K562 (cell line): ENCODE results near the gene UPF2. TPM values are rescaled to one million over a fixed set of nuclear protein-coding genes. Genes with fewer than 3 reads are reported as not detected.

Experiments used
- ERF ChIP-seq: fragments of 450-650 bp; formaldehyde crosslinking; IDR thresholded peaks from 2 replicates; pipeline ENCODE4 v1.4.0; 2020; ENCODE audit warnings: mild to moderate bottlenecking, mixed read lengths
- FOXO4 ChIP-seq: fragments of 450-650 bp; formaldehyde crosslinking; IDR thresholded peaks from 2 replicates; pipeline ENCODE4 v1.4.0; 2020; ENCODE audit warnings: mild to moderate bottlenecking, moderate library complexity
- GATAD2B ChIP-seq: fragments of 450-650 bp; IDR thresholded peaks from 2 replicates; pipeline ENCODE4 v1.6.1; 2017; ENCODE audit warnings: mild to moderate bottlenecking, borderline replicate concordance
- KLF13 ChIP-seq: fragments of 450-650 bp; IDR thresholded peaks from 2 replicates; pipeline ENCODE4 v1.6.1; 2016; ENCODE audit warnings: missing genetic modification characterization, low read depth, mild to moderate bottlenecking, missing compliant biosample characterization, moderate library complexity, borderline replicate concordance
- SNRNP70 ChIP-seq: fragments of 200-400 bp; formaldehyde crosslinking; optimal IDR thresholded peaks from 2 replicates; pipeline ENCODE3; 2017; ENCODE audit warnings: low read depth, low read length
- ZNF3 ChIP-seq: fragments of 250-450 bp; sonication (Bioruptor Pico); IDR thresholded peaks from 2 replicates; pipeline ENCODE4 v1.5.0; 2021; ENCODE audit warnings: mild to moderate bottlenecking, moderate library complexity
- ZNF551 ChIP-seq: fragments of 250-450 bp; sonication (Bioruptor Pico); IDR thresholded peaks from 2 replicates; pipeline ENCODE4 v1.5.0; 2021; ENCODE audit warnings: mild to moderate bottlenecking, moderate library complexity
- ZNF76 ChIP-seq: fragments of 250-450 bp; sonication (Bioruptor Pico); IDR thresholded peaks from 2 replicates; pipeline ENCODE4 v1.4.0; 2020; ENCODE audit warnings: mild to moderate bottlenecking, moderate library complexity, borderline replicate concordance
- polyA plus RNA-seq, 8 experiments: library from polyadenylated mRNA; depleted of rRNA in 4 of 8; stranded (reverse) in 5 of 8; unstranded in 3 of 8; fragments of >200 nt; fragmentation: Nextera tagmentation in 2 of 8; fragmentation: Illumina TruSeq in 1 of 8; extraction: Ambion mirVana in 2 of 8; extraction: Trizol in 1 of 8; gene quantifications; 2 replicates each; pipeline versions ENCODE4 v1.2.1 to v1.2.3, GENCODE V29; 2011 to 2014; ENCODE audit warnings: inconsistent platforms in 1 of 8, missing spikeins in 1 of 8
- total RNA-seq, 7 experiments: library from RNA; depleted of rRNA in 6 of 7; stranded (reverse); fragments of >200 nt in 6 of 7; fragmentation: Illumina TruSeq in 2 of 7; extraction: Trizol in 2 of 7; gene quantifications; 2 replicates each; pipeline versions ENCODE4 v1.2.1 to v1.2.3, GENCODE V29; 2011 to 2021; ENCODE audit warnings: low replicate concordance in 1 of 7
- TF ChIP-seq, protein P1 (sequence below): fragments of 450-650 bp; IDR thresholded peaks from 2 replicates; pipeline ENCODE4 v1.6.1; 2016; ENCODE audit warnings: mild to moderate bottlenecking, moderate library complexity
- TF ChIP-seq, protein P2 (sequence below), 2 experiments: fragments of 450-650 bp; IDR thresholded peaks; 2 replicates each; pipeline ENCODE4 v1.6.1; 2018; ENCODE audit warnings: mild to moderate bottlenecking in 2 of 2, low read depth in 1 of 2; ENCODE audit not compliant: partially characterized antibody in 2 of 2

UPF2 gene
- total and polyA plus RNA-seq, 9 of the 15 experiments (the other 6 are each of a cell fraction or from before 2014, with no cell fraction given) = 13.9 to 37.7 (median 23.7) TPM

GRCh38 chr10:11901454-11901832 lies 141.2 kb downstream of the UPF2 start (continued):
- TF ChIP-seq, protein P1, sequence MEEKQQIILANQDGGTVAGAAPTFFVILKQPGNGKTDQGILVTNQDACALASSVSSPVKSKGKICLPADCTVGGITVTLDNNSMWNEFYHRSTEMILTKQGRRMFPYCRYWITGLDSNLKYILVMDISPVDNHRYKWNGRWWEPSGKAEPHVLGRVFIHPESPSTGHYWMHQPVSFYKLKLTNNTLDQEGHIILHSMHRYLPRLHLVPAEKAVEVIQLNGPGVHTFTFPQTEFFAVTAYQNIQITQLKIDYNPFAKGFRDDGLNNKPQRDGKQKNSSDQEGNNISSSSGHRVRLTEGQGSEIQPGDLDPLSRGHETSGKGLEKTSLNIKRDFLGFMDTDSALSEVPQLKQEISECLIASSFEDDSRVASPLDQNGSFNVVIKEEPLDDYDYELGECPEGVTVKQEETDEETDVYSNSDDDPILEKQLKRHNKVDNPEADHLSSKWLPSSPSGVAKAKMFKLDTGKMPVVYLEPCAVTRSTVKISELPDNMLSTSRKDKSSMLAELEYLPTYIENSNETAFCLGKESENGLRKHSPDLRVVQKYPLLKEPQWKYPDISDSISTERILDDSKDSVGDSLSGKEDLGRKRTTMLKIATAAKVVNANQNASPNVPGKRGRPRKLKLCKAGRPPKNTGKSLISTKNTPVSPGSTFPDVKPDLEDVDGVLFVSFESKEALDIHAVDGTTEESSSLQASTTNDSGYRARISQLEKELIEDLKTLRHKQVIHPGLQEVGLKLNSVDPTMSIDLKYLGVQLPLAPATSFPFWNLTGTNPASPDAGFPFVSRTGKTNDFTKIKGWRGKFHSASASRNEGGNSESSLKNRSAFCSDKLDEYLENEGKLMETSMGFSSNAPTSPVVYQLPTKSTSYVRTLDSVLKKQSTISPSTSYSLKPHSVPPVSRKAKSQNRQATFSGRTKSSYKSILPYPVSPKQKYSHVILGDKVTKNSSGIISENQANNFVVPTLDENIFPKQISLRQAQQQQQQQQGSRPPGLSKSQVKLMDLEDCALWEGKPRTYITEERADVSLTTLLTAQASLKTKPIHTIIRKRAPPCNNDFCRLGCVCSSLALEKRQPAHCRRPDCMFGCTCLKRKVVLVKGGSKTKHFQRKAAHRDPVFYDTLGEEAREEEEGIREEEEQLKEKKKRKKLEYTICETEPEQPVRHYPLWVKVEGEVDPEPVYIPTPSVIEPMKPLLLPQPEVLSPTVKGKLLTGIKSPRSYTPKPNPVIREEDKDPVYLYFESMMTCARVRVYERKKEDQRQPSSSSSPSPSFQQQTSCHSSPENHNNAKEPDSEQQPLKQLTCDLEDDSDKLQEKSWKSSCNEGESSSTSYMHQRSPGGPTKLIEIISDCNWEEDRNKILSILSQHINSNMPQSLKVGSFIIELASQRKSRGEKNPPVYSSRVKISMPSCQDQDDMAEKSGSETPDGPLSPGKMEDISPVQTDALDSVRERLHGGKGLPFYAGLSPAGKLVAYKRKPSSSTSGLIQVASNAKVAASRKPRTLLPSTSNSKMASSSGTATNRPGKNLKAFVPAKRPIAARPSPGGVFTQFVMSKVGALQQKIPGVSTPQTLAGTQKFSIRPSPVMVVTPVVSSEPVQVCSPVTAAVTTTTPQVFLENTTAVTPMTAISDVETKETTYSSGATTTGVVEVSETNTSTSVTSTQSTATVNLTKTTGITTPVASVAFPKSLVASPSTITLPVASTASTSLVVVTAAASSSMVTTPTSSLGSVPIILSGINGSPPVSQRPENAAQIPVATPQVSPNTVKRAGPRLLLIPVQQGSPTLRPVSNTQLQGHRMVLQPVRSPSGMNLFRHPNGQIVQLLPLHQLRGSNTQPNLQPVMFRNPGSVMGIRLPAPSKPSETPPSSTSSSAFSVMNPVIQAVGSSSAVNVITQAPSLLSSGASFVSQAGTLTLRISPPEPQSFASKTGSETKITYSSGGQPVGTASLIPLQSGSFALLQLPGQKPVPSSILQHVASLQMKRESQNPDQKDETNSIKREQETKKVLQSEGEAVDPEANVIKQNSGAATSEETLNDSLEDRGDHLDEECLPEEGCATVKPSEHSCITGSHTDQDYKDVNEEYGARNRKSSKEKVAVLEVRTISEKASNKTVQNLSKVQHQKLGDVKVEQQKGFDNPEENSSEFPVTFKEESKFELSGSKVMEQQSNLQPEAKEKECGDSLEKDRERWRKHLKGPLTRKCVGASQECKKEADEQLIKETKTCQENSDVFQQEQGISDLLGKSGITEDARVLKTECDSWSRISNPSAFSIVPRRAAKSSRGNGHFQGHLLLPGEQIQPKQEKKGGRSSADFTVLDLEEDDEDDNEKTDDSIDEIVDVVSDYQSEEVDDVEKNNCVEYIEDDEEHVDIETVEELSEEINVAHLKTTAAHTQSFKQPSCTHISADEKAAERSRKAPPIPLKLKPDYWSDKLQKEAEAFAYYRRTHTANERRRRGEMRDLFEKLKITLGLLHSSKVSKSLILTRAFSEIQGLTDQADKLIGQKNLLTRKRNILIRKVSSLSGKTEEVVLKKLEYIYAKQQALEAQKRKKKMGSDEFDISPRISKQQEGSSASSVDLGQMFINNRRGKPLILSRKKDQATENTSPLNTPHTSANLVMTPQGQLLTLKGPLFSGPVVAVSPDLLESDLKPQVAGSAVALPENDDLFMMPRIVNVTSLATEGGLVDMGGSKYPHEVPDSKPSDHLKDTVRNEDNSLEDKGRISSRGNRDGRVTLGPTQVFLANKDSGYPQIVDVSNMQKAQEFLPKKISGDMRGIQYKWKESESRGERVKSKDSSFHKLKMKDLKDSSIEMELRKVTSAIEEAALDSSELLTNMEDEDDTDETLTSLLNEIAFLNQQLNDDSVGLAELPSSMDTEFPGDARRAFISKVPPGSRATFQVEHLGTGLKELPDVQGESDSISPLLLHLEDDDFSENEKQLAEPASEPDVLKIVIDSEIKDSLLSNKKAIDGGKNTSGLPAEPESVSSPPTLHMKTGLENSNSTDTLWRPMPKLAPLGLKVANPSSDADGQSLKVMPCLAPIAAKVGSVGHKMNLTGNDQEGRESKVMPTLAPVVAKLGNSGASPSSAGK = peak; percentile 53
- TF ChIP-seq FOXO4 (CRISPR knock-in tag) (no peak), ZNF3 (CRISPR knock-in tag) (no peak), ZNF551 (CRISPR knock-in tag) (no peak), ZNF76 (no peak), KLF13 (tag) (no peak), ERF (CRISPR knock-in tag) (no peak), GATAD2B (no peak), SNRNP70 (no peak)
- TF ChIP-seq, protein P2, sequence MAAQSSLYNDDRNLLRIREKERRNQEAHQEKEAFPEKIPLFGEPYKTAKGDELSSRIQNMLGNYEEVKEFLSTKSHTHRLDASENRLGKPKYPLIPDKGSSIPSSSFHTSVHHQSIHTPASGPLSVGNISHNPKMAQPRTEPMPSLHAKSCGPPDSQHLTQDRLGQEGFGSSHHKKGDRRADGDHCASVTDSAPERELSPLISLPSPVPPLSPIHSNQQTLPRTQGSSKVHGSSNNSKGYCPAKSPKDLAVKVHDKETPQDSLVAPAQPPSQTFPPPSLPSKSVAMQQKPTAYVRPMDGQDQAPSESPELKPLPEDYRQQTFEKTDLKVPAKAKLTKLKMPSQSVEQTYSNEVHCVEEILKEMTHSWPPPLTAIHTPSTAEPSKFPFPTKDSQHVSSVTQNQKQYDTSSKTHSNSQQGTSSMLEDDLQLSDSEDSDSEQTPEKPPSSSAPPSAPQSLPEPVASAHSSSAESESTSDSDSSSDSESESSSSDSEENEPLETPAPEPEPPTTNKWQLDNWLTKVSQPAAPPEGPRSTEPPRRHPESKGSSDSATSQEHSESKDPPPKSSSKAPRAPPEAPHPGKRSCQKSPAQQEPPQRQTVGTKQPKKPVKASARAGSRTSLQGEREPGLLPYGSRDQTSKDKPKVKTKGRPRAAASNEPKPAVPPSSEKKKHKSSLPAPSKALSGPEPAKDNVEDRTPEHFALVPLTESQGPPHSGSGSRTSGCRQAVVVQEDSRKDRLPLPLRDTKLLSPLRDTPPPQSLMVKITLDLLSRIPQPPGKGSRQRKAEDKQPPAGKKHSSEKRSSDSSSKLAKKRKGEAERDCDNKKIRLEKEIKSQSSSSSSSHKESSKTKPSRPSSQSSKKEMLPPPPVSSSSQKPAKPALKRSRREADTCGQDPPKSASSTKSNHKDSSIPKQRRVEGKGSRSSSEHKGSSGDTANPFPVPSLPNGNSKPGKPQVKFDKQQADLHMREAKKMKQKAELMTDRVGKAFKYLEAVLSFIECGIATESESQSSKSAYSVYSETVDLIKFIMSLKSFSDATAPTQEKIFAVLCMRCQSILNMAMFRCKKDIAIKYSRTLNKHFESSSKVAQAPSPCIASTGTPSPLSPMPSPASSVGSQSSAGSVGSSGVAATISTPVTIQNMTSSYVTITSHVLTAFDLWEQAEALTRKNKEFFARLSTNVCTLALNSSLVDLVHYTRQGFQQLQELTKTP (IDR thresholded peaks at IDR 0.05; ENCODE audit: low read depth in 1 of 2, partially characterized antibody in 2 of 2) = no peak
